Neural progenitor cell (in vitro differentiated cells): ENCODE results near the gene ATXN10.

Source experiments
- CTCF ChIP-seq: fragments of 200-600 bp; sonication (generic); IDR thresholded peaks from 2 replicates; pipeline ENCODE4 v1.5.1; 2017; ENCODE audit warnings: antibody characterized with exemption, mild to moderate bottlenecking
- EZH2 ChIP-seq: fragments of 200-600 bp; sonication (generic); IDR thresholded peaks from 2 replicates; pipeline ENCODE4 v1.6.1; 2017; ENCODE audit warnings: antibody characterized with exemption, mild to moderate bottlenecking, moderate library complexity

GRCh38 chr22:45886540-45886939, 214.9 kb downstream of the ATXN10 start:
- no peak for TF ChIP-seq CTCF
- TF ChIP-seq EZH2 = no peak
